Measurements from ENCODE around the gene MGMT.

DNA sequence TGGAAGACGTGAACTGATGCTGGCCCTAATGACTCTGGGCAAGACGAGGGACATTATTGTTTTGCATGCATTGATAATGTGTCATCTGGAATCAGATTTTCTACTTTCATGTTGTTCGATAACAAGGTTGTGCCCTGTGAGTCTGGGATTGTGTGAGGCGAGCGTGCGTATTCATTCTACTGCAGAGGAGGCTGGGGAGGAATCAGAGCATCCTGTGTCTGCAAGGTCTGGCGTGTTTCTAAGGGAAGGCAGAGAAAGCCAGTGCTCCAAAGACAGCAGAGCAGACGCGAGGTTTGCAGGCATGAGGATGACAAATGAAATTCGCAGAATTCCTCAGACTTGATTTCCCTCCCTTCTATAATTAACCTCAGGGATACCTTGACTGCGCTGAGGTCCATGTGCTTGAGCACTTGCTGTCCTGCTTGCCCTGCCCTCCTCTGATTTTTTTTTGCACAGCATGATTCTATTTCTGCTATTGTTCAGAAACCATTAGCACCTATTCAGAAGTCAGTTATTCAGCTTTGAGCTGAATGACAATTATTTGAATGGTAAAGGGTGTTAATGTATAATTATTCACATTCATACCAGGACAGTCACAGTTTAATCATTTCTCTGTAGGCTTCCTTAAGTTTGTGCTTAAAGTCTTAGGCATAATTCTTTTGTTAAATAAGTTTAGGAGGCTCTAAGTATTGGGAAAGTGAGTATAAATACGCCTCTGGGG, 263.4 kb downstream of the MGMT start:
- TF ChIP-seq EP300 (IDR thresholded peaks at IDR 0.05) = no peak
- TF ChIP-seq POLR2A (IDR thresholded peaks at IDR 0.05) = no peak
- TF ChIP-seq CTCF (IDR thresholded peaks at IDR 0.05) = no peak
- no peak for TF ChIP-seq POLR2AphosphoS5 (IDR thresholded peaks at IDR 0.05)
